Amniotic stem cell (primary cell): ENCODE measurements around the gene NAXE.
"Not testable (repeated sequence)": the region's sequence is repeated elsewhere in the genome, so short reads cannot be mapped to it uniquely, and the experiment has no call there.

Experiments used
- DNase-seq: peaks from one replicate; lab custom pipeline; 2025; lab: John Stamatoyannopoulos, UW

The NAXE gene

DNA sequence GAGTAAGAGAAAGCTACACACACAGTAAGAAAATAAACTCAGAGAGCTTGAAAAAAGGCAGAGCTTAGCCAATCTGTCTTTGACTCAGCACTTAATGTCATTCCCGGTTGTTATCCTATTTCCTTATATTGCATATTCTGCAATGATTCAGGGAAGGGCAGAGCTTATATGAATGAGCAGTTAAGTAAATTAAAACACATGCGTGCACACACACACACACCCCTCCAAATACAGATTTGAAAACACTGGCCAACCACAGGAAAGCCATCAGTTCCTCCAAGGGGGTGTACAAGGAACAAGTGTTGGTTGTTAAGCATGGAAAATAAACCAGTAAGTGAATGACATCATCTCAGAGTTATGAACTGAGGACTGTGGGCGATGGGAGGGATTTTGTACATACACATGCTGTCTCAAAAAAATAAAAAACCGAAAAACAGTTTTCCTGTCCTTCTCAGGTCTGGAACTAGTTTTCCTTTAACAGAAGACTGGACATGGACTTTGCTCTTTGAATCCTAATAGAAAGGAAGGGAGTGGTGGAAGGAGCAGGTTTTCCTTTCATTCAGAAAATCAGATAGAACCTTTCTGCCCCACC lies 20.2 kb upstream of the NAXE start:
- DNase-seq = peak; percentile 91

DNA sequence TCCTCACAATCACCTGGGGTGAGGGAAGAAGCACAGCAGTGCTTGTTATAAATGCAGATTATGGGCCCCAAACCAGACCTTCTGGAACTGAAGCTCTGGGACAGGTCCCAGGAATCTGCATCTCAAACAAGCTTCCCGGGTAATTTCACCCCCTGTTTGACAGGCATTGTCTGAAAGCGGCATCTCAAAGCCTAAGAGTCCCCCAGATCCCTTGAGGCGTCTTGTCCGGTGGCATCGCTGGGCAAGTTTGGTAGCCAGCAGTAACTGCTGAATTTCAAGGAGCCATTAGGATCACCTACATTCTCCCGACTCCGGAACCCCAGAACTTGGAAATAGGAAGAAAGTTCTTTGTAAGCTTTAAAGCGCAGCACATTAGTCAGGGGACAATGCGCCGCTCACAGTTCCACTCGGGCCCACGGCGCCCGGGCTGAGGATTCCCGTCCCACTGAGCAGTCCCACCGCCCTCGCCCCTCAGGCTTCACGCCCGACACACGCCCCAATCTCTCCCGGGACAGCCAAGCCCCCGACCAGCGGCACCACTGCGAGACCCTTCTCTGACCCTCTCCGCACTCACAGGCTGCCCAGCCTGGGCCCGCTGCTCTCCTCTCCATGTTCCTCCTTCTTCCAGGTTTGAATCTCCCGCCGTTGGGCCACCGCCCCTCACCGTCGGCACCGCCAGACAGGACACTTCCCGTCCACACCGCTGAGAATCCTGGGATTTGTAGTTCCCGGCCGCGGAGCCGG lies 19.5 kb upstream of the NAXE start, which contains the start of gene IQGAP3:
IQGAP3 (minus strand) TSS at position 647 of the 744 bp plus-strand sequence; CDS start at position 611, 36 bp downstream.
- DNase-seq = peak; percentile 49

DNA sequence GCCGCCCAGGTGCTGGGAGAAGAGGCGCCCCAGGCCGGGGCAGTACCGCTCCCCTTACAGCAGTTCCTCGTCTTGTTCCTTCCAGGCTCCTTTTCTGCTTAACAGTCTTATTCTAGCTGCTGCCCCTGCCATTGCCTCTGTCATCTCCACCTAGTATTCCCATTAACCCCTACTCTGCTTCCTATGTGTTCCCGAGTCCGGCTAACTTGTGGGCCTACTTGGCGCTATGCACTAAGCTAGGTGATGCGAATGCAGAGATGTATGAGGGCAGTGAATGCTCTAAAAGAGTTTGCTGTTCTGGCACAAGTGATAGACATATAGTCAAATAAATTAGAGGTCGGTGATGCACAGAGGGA lies 18.9 kb upstream of the NAXE start:
- no peak for DNase-seq

DNA sequence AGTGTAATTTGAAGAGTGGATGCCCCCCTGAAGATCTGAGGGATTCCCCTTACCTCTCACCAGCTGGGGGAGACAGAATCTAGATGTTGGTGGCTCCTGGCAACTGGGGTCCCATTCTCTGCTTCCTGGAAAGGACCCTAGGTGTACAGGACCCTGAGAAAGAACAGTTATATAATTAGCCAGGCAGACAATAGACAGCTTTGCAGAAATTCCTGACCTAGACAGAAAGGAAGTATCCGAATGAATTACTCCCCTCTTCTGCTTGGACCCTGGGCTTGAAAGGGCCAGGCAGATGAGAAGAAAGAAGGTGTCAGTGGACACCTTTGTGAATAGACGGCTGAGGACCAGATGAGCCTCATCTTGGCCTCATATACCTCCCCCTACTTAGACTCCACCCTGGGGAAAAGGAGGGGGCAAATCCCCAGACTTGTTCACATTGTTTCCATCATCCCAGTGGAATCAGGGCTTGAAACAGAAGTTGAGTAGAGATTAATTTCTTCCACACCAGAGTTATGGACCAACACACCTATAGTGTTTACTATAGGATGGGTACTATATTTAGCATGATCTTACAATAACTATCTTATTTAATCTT lies 17.4 kb upstream of the NAXE start:
- no peak for DNase-seq

DNA sequence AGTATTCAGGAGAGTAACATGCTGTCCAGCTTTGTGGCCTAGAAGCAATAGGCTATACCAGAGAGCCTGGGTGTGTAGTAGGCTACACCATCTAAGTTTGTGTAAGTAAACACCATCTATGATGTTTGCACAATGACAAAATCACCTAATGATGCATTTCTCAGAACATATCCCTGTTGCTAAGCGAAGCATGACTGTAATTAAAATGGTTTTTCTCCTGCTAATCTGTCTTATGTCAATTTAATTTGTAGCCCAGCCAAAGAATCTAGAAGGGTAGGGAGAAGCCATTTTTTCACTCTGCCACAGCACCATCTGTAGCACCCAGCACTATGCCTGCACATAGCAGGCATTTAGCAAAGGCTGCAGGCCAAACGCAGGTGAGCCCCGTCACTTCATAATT lies 14.0 kb upstream of the NAXE start:
- no peak for DNase-seq

DNA sequence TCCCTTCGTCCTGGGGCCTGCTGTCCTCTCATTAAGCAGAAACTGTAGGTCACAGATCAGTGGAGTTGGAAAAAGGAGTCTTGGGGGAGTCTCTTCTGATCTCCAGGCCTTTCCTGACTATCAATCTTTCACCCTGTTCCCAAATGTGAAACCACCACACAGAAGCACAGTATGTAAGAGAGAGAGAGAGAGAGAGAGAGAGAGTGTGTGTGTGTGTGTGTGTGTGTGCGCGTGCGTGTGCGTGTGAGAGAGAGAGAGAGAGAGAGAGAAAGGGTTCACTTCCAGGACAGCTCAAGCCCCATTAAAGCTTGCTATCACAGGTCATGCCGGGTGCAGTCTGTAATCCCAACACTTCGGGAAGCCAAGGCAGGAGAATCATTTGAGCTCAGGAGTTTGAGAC lies 13.5 kb upstream of the NAXE start:
- DNase-seq = no peak

DNA sequence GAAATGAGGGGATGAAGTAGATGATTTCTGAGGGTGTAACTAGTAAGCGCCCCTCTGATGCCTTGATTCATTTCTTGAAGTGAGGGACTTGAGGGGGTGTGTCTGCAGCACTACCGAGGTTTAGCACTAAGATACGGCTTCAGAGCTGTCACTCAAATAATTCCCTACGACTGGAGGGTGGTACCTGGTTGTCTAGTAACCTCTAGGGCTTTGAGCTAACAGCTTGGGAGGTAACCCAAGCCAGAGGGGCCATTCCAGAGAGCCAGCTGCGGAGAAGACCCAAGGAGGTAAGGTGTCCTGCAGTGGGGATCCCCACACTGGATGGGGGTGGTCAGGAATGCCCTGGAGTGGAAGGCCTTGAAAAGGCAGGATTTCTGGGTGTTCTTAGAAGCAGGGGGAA lies 12.1 kb upstream of the NAXE start, which contains the start of gene TTC24:
TTC24 (plus strand) TSS at position 252 of the 400 bp plus-strand sequence. CDS start 1,642 bp downstream, outside the sequence.
- DNase-seq = no peak

DNA sequence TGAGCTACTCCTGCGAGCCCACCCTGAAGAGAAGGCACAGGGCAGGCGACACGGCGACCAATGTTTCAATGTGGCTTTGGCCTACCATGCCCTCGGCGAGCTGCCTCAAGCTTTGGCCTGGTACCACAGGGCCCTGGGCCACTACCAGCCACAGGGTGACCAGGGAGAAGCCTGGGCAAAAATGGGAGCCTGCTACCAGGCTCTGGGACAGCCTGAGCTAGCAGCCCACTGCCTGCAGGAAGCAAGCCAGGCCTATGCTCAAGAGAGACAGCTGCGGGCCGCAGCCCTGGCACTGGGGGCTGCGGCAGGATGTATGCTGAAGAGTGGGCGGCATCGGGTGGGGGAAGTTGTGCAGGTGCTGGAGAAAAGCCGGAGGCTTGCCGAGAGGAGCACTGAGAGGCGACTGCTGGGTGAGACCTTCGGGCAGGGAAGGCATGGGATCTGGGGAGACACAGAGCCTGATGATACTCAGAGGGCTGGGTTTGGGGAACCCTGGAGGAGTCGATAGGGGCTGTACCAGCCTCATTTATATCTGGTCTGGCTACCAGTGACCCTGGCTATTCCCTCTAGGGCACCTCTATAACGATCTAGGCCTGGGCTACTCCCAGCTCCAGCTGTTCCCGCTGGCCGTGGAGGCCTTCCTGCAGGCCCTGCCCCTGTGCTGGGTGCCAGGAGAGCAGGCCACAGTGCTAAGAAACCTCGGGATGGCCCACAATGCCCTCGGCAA lies 9.8 kb upstream of the NAXE start:
- DNase-seq = no peak

DNA sequence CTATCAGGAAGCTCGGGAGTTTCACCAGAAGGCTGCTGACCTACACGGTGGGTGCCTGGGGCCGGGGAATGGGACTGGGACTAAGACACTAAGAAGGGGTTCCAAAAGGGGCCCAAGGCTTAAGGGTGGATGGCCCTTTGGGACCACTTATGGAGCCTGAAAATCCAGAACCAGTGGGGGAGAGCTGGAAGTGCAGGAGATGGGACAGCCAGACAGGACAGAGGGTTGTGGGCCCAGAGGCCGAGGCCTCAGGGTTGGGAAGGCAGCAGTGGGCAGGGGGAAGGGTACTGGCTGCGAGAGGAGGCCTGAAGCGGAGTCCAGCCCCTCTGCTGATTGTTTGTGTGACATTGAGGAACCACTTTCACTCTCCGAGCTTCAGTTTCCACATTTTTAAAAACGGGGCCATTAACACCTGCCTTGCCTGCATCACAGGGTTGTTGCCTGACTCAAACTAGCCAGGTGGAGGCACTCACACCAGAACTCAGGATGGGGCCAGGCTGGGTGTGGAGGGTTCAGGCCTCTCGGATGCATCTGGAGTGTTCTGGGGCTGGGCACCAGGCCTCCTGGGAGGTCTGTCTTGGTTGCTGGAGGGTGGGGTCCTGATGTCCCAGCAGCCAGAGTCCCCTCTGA lies 9.1 kb upstream of the NAXE start:
- DNase-seq = no peak

DNA sequence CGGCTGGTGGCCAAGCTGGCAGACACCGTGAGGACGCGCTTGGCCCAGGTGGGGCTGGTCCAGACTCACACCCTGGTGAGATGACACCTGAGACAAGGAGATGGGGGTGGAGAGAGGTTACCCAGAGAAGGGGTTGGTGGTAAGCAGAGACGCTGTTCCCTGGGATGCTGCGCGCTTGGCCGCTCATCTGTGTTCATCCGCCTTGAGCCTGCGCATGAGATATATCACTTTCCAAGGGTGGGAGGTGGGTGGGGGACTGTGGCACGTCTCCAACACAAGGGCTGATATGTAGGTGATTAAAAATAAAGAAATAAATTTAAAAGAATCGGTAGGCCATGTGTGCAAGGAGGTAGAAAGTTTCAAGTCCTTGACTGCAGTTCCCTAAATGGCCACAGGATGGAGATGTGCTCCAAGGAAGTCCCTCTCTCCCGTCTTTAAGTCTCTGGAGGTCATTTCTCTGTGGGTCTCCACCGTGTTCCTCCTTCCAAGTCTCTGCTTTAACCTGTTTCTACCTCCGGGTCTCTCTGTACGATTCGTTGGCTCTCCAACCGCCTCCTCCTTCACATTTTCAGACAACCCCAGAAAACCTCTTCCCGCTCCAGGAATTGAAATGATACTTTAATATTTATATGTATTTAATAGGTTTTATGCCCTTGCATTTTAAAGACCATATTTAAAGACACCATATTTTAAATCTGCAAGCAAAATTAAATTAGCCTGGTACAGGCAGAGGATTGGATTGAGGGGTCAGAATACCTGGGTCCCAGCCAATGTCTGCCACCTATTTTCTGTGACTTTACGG lies 7.6 kb upstream of the NAXE start:
- peak; percentile 61 for DNase-seq

DNA sequence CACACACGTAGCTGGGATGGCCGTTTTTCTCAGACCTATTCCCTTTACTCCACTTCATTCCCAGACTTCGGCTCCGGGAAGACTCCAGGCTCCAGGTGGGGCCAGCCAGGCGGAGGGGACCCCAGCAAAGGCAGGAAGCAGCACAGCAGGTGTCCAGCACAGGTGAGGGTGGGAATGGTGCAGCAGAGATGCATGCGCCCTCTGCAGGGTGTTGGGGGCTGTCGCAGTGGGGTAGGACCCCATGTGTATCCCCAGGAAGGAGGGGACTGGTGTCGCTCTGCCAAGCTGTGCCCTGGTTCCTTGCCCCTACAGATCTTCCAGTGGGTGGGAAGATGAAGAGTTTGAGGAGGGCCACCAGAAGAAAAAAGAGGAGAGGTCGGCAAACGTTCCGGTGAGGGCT lies 6.8 kb upstream of the NAXE start:
- DNase-seq = no peak

DNA sequence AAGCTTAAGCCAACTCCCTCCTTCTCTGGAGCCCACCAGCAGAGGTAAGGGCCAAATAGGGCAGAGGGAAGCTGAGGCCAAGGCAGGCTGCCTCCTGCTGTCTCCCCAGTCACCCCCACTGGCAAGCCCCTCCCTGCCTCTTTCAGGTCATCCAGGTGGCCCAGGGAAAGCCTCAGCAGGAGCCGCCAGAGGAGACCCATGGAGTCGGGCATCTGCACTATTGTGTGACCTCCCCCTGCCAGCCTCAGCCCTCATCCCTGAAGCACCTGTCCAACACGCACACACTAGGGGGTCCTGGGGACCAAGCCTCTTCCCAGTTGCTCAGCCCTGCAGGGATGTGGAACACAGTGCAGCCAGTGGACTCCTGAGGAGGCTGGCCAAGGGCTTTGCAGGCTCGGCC lies 5.3 kb upstream of the NAXE start:
- DNase-seq = no peak

DNA sequence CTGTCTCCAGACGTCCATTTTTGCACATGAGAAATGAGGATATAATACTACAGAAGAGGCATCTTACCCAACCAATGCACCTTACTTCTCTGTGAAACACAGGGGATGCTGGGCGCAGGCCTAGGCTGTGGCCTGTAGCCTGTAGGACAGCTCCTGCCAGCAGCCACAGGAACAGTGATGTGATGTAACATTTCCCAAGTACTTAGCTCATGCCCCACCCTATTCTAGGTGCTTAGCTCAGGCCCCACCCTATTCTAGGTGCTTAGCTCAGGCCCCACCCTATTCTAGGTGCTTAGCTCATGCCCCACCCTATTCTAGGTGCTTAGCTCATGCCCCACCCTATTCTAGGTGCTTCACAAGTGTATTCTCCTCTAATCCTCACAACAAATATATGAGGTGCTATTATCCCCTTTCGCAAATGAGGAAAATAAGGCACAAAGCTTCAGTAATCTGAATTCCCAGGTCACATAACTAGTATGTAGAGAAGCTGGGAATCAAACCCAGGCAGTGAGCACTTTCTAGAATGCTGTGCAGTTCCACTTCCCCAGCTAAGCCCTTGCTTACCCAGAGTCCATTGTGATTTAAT lies 4.6 kb upstream of the NAXE start:
- DNase-seq = no peak

DNA sequence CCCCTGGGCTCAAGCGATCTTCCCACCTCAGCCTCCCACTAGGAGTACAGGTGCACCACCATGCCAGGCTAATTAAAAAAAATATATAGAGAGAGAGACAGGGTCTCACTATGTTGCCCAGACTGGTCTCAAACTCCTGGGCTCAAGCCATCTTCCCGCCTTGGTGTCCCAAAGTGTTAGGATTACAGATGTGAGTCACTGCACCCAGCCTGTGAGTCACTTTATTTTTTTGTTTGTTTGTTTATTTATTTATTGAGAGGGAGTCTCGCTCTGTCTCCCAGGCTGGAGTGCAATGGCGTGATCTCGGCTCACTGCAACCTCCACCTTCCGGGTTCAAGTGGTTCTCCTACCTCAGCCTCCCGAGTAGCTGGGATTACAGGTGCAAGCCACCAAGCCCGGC lies 3.6 kb upstream of the NAXE start:
- not testable (repeated sequence) for DNase-seq

DNA sequence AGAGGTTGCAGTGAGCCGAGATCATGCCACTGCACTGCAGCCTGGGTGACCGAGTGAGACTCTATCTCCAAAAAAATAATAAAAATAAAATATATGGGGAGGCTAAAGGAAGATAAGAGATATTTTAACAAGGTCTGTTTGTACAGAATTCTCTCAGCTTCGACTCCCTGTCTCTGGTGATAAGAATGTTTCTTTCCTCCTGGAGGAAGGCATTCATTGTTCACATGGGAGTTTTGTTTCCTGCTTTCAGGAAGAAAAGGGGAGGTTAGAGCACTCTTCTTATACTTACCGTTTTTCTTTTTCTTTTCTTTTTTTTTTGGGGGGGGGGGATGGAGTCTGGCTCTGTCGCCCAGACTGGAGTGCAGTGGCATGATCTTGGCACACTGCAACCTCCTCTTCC lies 2.0 kb upstream of the NAXE start:
- DNase-seq = no peak

DNA sequence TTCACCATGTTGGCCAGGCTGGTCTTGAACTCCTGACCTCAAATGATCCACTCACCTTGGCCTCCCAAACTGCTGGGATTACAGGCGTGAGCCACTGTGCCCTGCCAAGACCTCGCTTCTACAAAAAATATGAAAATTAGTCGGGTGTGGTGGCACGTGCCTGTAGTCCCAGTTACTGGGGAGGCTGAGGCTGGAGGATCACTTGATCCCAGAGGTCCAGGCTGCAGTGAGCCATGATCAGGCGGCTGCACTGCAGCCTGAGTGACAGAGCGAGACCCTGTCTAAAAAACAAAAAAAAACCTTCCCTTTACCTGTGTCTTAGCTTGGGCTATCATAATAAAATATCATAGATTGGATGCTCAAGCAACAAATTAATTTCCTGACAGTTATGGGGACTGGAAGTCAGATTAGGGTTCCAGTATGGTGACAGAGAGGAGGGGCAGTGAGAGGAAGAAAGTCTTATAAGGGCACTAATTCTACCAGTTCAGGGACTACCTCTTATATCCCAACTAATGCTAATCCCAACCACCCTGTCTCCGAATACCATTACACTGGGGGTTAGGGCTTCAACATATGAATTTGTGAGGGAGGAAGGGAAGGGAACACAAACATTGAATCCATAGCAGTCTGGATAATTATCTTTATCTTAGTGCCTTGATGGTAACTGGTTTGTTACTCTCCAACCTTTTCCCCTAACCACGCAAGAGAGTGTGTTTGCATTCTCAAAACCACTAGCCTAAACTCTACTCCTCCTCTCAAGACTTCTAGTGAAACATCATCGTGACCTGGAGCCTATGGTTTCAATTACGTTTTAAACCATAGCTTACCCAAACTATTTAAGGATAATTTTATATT lies 1.0 kb upstream of the NAXE start:
- no peak for DNase-seq

DNA sequence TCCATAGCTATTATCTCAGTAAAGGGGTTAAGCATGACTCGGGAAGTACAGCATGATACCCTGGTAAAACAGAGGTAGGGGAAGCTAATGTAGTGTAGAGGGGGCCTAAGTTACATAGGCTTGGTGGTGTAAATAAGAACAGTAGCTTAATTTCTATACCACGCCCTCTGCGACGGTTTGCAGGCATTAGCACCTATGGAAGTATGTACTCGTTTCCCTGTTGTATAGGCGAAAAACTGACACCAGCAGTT lies 470 bp upstream of the NAXE start:
- DNase-seq = no peak

DNA sequence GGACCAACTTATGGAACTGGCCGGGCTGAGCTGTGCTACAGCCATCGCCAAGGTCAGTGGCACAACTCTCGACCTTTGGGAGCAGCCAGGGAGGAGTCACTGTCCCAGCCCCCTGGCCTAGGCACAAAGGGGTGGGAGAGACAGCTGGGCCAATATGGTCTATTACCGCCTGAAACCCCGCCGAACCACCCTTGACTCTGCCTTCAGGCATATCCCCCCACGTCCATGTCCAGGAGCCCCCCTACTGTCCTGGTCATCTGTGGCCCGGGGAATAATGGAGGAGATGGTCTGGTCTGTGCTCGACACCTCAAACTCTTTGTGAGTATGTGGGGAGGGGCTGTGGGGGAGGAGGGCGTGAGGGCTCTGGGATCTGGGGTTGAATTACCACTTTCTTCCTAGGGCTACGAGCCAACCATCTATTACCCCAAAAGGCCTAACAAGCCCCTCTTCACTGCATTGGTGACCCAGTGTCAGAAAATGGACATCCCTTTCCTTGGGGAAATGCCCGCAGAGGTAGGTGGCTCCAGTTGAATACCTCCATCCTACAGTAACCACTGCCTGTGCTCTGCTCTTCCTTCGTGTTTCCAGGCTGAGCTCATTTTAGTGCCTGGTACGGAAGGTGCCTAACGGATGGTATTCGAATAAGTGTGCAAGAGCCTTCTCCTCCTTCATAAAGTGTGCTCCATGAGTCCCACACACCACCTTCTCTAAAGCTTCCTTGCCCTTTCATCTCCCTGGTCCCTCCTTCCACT lies 758 bp downstream of the NAXE start:
- DNase-seq = no peak

DNA sequence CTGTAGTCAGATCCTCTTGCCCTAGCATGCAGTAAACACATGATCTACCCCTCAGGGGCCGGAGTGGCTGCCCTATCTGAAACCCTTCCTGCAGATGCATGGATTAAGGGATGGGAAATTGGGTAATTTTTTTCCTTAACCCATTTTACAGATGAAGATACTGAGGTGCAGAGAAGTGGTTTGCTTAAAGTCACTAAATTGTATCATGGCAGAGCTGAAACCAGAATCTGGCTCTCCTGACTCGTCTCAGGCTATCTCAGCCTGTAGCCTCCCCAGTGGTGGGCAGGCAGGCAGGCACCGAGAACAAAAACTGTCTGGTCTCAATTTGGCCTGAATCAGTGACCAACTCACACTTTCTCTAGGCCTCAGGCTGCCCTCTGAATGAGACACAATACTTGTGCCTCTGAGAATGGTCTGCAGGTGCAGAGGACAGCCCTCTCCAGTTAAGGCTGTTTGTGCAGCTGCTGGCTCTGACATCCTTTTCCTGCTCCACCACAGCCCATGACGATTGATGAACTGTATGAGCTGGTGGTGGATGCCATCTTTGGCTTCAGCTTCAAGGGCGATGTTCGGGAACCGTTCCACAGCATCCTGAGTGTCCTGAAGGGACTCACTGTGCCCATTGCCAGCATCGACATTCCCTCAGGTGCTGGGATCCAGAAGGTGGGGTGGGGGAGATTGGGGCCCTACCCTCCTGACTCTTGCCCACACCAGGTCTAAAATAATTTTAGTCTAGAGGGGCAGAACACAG lies 1.5 kb downstream of the NAXE start:
- DNase-seq = no peak
